GM19324 (cell line): ENCODE data around the gene GPR137C.
"Not testable (repeated sequence)": the region's sequence is repeated elsewhere in the genome, so short reads cannot be mapped to it uniquely, and the experiment has no call there.

Source experiments
- ATAC-seq: cut with Tn5 transposase; IDR thresholded peaks from one replicate; pipeline ENCODE4 v1.9.1; 2021; ENCODE audit warnings: mild to moderate bottlenecking, moderate library complexity; ENCODE audit not compliant: unreplicated experiment, low FRiP score

Gene GPR137C

DNA sequence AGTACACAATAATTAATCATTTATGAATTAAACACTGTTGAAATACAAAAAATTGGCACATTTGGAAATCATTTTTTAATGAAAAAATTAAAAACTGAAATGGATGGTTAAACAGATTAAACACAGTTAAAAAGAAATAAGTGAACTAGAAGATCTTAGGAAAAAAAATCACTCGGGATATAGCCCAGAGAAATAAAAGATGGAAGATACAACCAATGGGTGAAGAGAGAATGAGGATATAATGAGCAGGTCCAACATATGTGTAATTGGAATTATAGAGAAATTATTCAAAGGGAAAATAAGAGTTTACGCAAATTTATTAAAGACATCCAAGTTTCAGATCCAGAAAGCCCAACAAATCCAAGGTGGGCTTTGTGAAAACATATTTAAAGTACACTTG is 6.1 kb downstream of the GPR137C start:
- ATAC-seq, result no peak

- no peak for ATAC-seq
Measured at GRCh38 chr14:52563120-52563519, 10.5 kb downstream of the GPR137C start.

DNA sequence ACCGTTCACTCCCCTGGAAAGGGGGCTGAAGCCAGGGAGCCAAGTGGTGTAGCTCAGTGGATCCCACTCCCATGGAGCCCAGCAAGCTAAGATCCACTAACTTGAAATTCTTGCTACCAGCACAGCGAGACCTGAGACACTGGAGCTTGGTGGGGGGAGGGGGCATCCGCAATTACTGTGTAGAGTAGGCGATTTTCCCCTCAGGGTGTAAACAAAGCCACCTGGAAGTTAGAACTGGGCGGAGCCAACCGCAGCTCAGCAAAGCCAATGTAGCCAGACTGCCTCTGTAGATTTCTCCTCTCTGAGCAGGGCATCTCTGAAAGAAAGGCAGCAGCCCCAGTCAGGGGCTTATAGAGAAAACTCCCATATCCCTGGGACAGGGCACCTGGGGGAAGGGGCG is 15.8 kb downstream of the GPR137C start:
- not testable (repeated sequence) for ATAC-seq

GRCh38 chr14:52575858-52576257 is 23.2 kb downstream of the GPR137C start:
- no peak for ATAC-seq

- no peak for ATAC-seq
Measured at GRCh38 chr14:52583544-52583943, 30.9 kb downstream of the GPR137C start.

- no peak for ATAC-seq
Measured at GRCh38 chr14:52589646-52590045, 37.0 kb downstream of the GPR137C start.

GRCh38 chr14:52590318-52590717 is 37.7 kb downstream of the GPR137C start:
- ATAC-seq, result no peak

DNA sequence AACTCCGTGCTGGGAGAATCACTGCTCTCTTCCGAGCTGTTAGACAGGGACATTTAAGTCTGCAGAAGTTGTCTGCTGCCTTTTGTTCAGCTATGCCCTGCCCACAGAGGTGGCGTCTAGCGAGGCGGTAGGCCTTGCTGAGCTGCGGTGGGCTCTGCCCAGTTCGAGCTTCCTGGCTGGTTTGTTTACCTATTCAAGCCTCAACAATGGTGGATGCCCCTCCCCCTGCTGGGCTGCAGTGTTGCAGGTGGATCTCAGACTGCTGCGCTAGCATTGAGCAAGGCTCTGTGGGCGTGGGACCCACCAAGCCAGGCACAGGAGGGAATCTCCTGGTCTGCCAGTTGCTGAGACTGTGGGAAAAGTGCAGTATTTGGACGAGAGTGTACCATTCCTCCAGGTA is 43.7 kb downstream of the GPR137C start:
- no peak for ATAC-seq

DNA sequence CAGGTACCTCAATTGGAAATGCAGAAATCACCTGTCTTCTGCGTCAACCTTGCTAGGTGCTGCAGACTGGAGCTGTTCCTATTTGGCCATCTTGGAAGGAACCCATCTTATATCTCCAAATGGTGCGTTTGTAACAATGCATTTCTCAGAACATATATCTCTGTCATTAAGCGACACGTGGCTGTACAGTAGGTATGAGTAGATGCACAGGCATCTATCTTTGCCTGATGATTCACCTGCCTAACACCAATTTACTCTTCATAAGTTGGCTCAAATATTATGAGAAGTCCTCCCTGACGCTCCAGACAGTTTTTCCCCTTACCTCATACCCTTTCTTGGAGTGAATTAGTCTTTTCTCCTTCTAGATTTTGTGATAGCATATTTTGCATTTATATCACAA is 44.2 kb downstream of the GPR137C start:
- ATAC-seq, result no peak

GRCh38 chr14:52598568-52598967 is 45.9 kb downstream of the GPR137C start:
- ATAC-seq, result no peak

- ATAC-seq, result no peak
Measured at GRCh38 chr14:52599974-52600373, 47.3 kb downstream of the GPR137C start.

- peak; percentile 54 for ATAC-seq
Measured at GRCh38 chr14:52602131-52602530, 49.5 kb downstream of the GPR137C start.

DNA sequence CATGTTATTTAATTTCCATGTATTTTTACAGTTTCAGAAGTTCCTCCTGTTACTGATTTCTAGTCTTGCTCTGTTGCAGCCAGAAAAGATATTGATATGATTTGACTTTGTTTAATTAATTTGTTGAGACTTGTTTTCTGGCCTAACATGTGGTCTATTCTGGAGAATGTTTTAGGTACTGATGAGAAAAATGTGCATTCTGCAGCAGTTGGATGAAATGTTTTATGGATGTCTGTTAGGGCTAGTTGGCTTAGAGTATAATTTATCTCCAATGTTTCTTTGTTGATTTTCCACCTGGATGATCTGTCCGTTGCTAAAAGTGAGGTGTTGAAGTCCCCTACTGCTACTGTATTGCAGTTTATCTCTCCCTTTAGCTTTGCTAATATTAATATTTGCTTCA is 54.4 kb downstream of the GPR137C start:
- ATAC-seq, result no peak

GRCh38 chr14:52609445-52610044 is 56.9 kb downstream of the GPR137C start:
- ATAC-seq, result no peak

- ATAC-seq, result no peak
Measured at GRCh38 chr14:52610187-52610586, 57.6 kb downstream of the GPR137C start.

- ATAC-seq, result no peak
Measured at GRCh38 chr14:52618602-52619001, 66.0 kb downstream of the GPR137C start.

- ATAC-seq, result no peak
Measured at GRCh38 chr14:52619687-52620086, 67.1 kb downstream of the GPR137C start.

DNA sequence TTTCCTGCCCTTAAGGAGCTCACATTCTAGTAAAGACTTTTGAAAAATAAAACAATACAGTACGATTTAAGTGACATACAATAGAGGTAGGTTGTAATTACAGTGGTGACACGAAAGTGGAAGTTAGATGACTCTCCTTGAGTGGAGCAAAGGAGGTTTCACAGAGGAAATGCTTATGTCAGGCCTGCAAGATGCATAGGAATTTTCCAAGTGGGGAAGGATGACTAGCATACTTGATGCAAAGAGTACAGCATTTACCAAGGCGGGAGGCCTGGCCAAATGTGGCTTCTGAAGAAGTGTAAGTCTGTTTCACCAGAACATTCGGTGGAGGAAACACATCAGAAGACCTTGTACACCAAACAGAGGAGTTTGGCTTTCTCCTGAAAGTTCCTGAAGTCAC is 87.5 kb downstream of the GPR137C start:
- ATAC-seq, result no peak

DNA sequence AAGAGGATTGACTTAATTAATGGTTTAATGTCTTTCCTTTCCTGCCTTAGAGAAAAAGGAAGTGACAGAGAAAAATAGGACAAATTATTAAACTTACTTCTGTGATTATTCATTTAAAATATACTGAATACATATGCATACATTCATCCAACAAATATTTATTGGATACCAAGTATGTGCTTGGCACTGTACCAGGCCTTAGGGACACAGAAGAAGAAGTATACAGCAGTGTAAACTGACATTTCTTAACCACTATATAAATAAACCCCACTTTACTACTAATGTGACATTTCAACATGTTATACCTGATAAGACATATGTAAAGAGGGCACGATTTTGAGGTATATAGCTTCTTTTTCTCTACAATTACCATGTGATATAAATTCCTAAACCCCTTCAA is 89.1 kb downstream of the GPR137C start:
- ATAC-seq, result no peak

DNA sequence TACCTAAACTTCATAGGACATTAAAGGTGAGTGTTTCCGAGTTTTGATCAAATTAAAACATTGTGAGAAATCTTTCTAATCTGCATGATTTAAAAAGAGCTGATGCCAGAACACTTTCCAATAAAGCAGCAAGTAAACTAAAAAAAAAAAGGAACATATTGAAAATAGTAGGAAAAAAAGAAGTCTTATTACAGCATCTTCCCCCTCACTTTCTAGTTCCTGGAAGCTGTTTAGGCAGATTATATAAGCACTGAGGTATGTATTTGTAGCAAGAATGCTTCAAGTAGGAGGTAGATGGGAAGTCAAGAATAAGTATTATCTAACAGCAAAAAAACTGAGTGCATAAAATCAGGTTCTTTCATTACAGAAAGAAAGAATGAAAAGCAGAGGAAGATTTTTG is 96.9 kb downstream of the GPR137C start:
- ATAC-seq, result no peak

- no peak for ATAC-seq
Measured at GRCh38 chr14:52650774-52651173, 98.1 kb downstream of the GPR137C start.

- ATAC-seq, result no peak
Measured at GRCh38 chr14:52656905-52657304, 104.3 kb downstream of the GPR137C start.

GRCh38 chr14:52660325-52660724 is 107.7 kb downstream of the GPR137C start:
- ATAC-seq, result no peak
